GM12878 (cell line): ENCODE measurements around the gene AIF1L. TPM values are rescaled to one million over a fixed set of nuclear protein-coding genes. Genes with fewer than 3 reads are reported as not detected.

Experiments
- ATAC-seq: fragments of 200-7000 bp; cut with Tn5 transposase; 3 replicates; pipeline ENCODE4 v1.9.1; 2020; ENCODE audit warnings: mild to moderate bottlenecking, moderate library complexity
- BruUV-seq: library from RNA; stranded (reverse); fragments of 400-500 nt; replicated peaks from 2 replicates; lab custom pipeline; 2021; lab: Mats Ljungman, UMichigan
- CTCF ChIA-PET: fragments of 300-600 bp; sonication (Branson Sonifier 250); formaldehyde crosslinking; extraction: SDS; loops from one replicate; lab custom pipeline; 2021; ENCODE audit warnings: inconsistent platforms; lab: Yijun Ruan, JAX
- POLR2A ChIA-PET: fragments of 350-600 bp; formaldehyde crosslinking; extraction: SDS; loops from one replicate; lab custom pipeline; 2021; ENCODE audit warnings: inconsistent platforms; lab: Charles Lee
- RAD21 ChIA-PET: fragments of 300-600 bp; sonication (Branson Sonifier 250); formaldehyde crosslinking; loops from one replicate; lab custom pipeline; 2023; ENCODE audit warnings: antibody characterized with exemption; ENCODE audit not compliant: unreplicated experiment; lab: Charles Lee
- SMC1A ChIA-PET: fragments of 300-600 bp; sonication (Branson Sonifier 250); formaldehyde crosslinking; loops from one replicate; lab custom pipeline; 2023; ENCODE audit not compliant: unreplicated experiment, uncharacterized antibody; lab: Charles Lee
- DNase-seq: peaks from one replicate; pipeline ENCODE4 v3.0.0-alpha.2; 2011; ENCODE audit warnings: low read depth, low spot score
- FAIRE-seq: peaks from 3 replicates; lab custom pipeline; 2011; peaks lifted over from hg19 to GRCh38; lab: Jason Lieb, UNC
- H2AFZ ChIP-seq: 2 replicates; pipeline ENCODE4 v1.6.0; 2011; ENCODE audit warnings: low read depth, low read length, control low read depth; ENCODE audit not compliant: control insufficient read depth
- H3K27ac ChIP-seq: 2 replicates; pipeline ENCODE4 v1.5.1; 2011; ENCODE audit warnings: control low read depth; ENCODE audit not compliant: control insufficient read depth, insufficient read depth
- H3K27me3 ChIP-seq, 2 experiments: replicated peaks in 1 of 2; 2 replicates each; pipeline versions ENCODE4 v1.6.0 to v1.6.1; 2011; ENCODE audit warnings: low read length in 1 of 2; ENCODE audit not compliant: control insufficient read depth in 2 of 2, insufficient read depth in 2 of 2
- H3K36me3 ChIP-seq, 2 experiments: 2 replicates each; pipeline ENCODE4 v1.5.1; 2011; ENCODE audit warnings: low read length in 1 of 2; ENCODE audit not compliant: control insufficient read depth in 2 of 2, insufficient read depth in 2 of 2
- H3K4me1 ChIP-seq: 2 replicates; pipeline ENCODE4 v1.6.1; 2011; ENCODE audit warnings: mild to moderate bottlenecking, low read length, moderate library complexity, mixed read lengths; ENCODE audit not compliant: control insufficient read depth, insufficient read depth
- H3K4me2 ChIP-seq: 2 replicates; pipeline ENCODE4 v1.6.0; 2011; ENCODE audit warnings: control low read depth; ENCODE audit not compliant: control insufficient read depth, insufficient read depth
- H3K4me3 ChIP-seq: fragments of 200-600 bp; sonication (generic); 2 replicates; pipeline ENCODE4 v1.5.1; 2016
- H3K79me2 ChIP-seq: 2 replicates; pipeline ENCODE4 v1.6.0; 2011; ENCODE audit warnings: low read length; ENCODE audit not compliant: control insufficient read depth, insufficient read depth
- H3K9ac ChIP-seq: 2 replicates; pipeline ENCODE4 v1.8.0; 2011; ENCODE audit warnings: low read length, control low read depth, mixed read lengths; ENCODE audit not compliant: control insufficient read depth, insufficient read depth
- H3K9me3 ChIP-seq: replicated peaks from 3 replicates; pipeline ENCODE4 v1.5.1; 2011; ENCODE audit warnings: mild to moderate bottlenecking, low read length; ENCODE audit not compliant: control insufficient read depth, insufficient read depth
- H4K20me1 ChIP-seq: 2 replicates; pipeline ENCODE4 v1.6.0; 2011; ENCODE audit not compliant: control insufficient read depth, insufficient read depth
- CREM ChIP-seq: IDR thresholded peaks from 2 replicates; pipeline ENCODE4 v1.6.1; 2014; ENCODE audit warnings: antibody characterized with exemption, low read depth
- EZH2 ChIP-seq: IDR thresholded peaks from 2 replicates; pipeline ENCODE4 v1.6.1; 2012; ENCODE audit warnings: low read depth, mild to moderate bottlenecking, control low read depth, inconsistent platforms, low read length, borderline replicate concordance; ENCODE audit not compliant: control insufficient read depth
- FOS ChIP-seq: IDR thresholded peaks from 3 replicates; pipeline ENCODE4 v1.6.1; 2011; ENCODE audit warnings: borderline replicate concordance; ENCODE audit not compliant: insufficient read length; ENCODE audit errors: extremely low read depth
- GABPA ChIP-seq: IDR thresholded peaks from 2 replicates; pipeline ENCODE4 v1.6.1; 2014; ENCODE audit warnings: antibody characterized with exemption, low read depth, mild to moderate bottlenecking, inconsistent platforms
- HDAC6 ChIP-seq: fragments of 200-600 bp; sonication (generic); IDR thresholded peaks from one replicate; pipeline ENCODE4 v1.8.0; 2017; ENCODE audit warnings: antibody characterized with exemption; ENCODE audit not compliant: unreplicated experiment
- JUNB ChIP-seq: IDR thresholded peaks from 2 replicates; pipeline ENCODE4 v1.6.1; 2016; ENCODE audit warnings: antibody characterized with exemption, mild to moderate bottlenecking
- MYC ChIP-seq: IDR thresholded peaks from 2 replicates; pipeline ENCODE4 v1.6.1; 2011; ENCODE audit warnings: mild to moderate bottlenecking, low read length, moderate library complexity, inconsistent platforms; ENCODE audit not compliant: insufficient read depth, insufficient replicate concordance, insufficient read length, severe bottlenecking
- NFIC ChIP-seq: IDR thresholded peaks from 2 replicates; pipeline ENCODE4 v1.6.1; 2012; ENCODE audit warnings: low read depth, mild to moderate bottlenecking, inconsistent platforms, low read length, moderate library complexity
- NFYA ChIP-seq: IDR thresholded peaks from 2 replicates; pipeline ENCODE4 v1.6.1; 2011; ENCODE audit warnings: low read depth, mild to moderate bottlenecking, low read length, improper control_type of control experiment, borderline replicate concordance
- POLR2AphosphoS2 ChIP-seq: IDR thresholded peaks from 2 replicates; pipeline ENCODE4 v1.6.1; 2011; ENCODE audit warnings: low read depth, mild to moderate bottlenecking, low read length, improper control_type of control experiment, moderate library complexity
- POLR2AphosphoS5 ChIP-seq: IDR thresholded peaks from 2 replicates; pipeline ENCODE4 v1.6.1; 2011; ENCODE audit warnings: mild to moderate bottlenecking, low read length, inconsistent platforms
- RAD21 ChIP-seq: IDR thresholded peaks from 2 replicates; pipeline ENCODE4 v1.6.1; 2011; ENCODE audit warnings: mild to moderate bottlenecking, low read depth, low read length, moderate library complexity; ENCODE audit not compliant: insufficient read depth
- RUNX3 ChIP-seq: IDR thresholded peaks from 2 replicates; pipeline ENCODE4 v1.6.1; 2012; ENCODE audit warnings: low read length, inconsistent platforms
- SMAD5 ChIP-seq: IDR thresholded peaks from 2 replicates; pipeline ENCODE4 v1.6.1; 2016; ENCODE audit warnings: antibody characterized with exemption, low read depth
- SREBF2 ChIP-seq: IDR thresholded peaks from 2 replicates; pipeline ENCODE4 v1.6.1; 2012; ENCODE audit warnings: mild to moderate bottlenecking, low read length
- STAT3 ChIP-seq: IDR thresholded peaks from 2 replicates; pipeline ENCODE4 v1.6.1; 2011; ENCODE audit warnings: low read depth, low read length, improper control_type of control experiment
- TARDBP ChIP-seq: IDR thresholded peaks from 2 replicates; pipeline ENCODE4 v1.6.1; 2016; ENCODE audit warnings: borderline replicate concordance
- ZSCAN29 ChIP-seq: fragments of 450-650 bp; IDR thresholded peaks from 2 replicates; pipeline ENCODE4 v1.6.1; 2017; ENCODE audit warnings: mild to moderate bottlenecking, moderate library complexity
- WGBS: methylation state at CpG from one replicate; pipeline ENCODE4 v1.1.6; 2016; ENCODE audit warnings: low lambda C conversion rate; ENCODE audit not compliant: insufficient replicate concordance, insufficient coverage; ENCODE audit errors: missing lambda C conversion rate; 5-methylcytosine and 5-hydroxymethylcytosine counted together
- in situ Hi-C: fragments of 300-500 bp; cut with MboI; formaldehyde crosslinking; loops from 9 replicates; pipeline ENCODE4 v1.14.3; 2018; ENCODE audit warnings: mixed read lengths
- intact Hi-C: fragments of 100-400 bp; cut with micrococcal nuclease; formaldehyde crosslinking; loops from one replicate; pipeline ENCODE4 v1.14.2; 2022; ENCODE audit not compliant: unreplicated experiment
- polyA plus RNA-seq, 11 experiments: library from polyadenylated mRNA; depleted of rRNA in 4 of 11; unstranded in 6 of 11; stranded (reverse) in 5 of 11; fragments of >200 nt; fragmentation: Nextera tagmentation in 4 of 11; fragmentation: Illumina TruSeq in 1 of 11; extraction: Ambion mirVana in 4 of 11; extraction: Trizol in 1 of 11; gene quantifications; 1 replicate in 1 of 11; 2 replicates in 10 of 11; pipeline versions ENCODE4 v1.2.1 to v1.2.3, GENCODE V29; 2011 to 2016; ENCODE audit warnings: inconsistent platforms in 2 of 11, missing spikeins in 2 of 11, low read depth in 1 of 11
- total RNA-seq, 4 experiments: library from RNA; depleted of rRNA in 3 of 4; stranded (reverse); fragments of >200 nt in 3 of 4; fragmentation: Illumina TruSeq in 1 of 4; extraction: Trizol in 1 of 4; gene quantifications; 2 replicates each; pipeline versions ENCODE4 v1.2.1 to v1.2.3, GENCODE V29; 2013 to 2021
- TF ChIP-seq, protein P1 (sequence below): fragments of 450-650 bp; IDR thresholded peaks from 2 replicates; pipeline ENCODE4 v1.6.1; 2018; ENCODE audit warnings: mild to moderate bottlenecking, low read depth, moderate library complexity; ENCODE audit not compliant: partially characterized antibody
- TF ChIP-seq, protein P2 (sequence below): fragments of 450-650 bp; formaldehyde crosslinking; IDR thresholded peaks from 2 replicates; pipeline ENCODE4 v1.4.0; 2022; ENCODE audit warnings: mild to moderate bottlenecking, moderate library complexity

The AIF1L gene
- total and polyA plus RNA-seq, 10 of the 15 experiments (the other 5 are each of a cell fraction or from before 2014, with no cell fraction given) = 0.07 to 0.15 (median 0.08) TPM; not detected in 7

DNA sequence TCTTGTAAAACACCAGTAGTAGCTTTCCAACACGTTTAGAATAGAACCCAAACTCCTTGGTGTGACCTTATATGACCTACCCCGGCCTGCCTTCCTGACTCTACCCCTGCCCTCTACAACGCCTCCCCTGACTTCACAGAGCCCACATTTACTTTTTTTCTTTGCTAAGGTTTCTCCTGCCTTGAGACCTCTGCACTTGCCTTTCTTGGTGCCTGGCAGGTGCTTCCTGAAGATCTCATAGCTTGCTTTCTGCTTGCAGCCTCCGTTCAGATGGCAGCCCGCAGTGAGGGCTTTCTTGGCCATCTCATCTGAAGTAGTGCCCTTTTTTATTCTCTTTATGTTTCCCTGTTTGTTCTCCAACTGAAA is 53.3 kb downstream of the AIF1L start (continued):
- TF ChIP-seq, protein P1, sequence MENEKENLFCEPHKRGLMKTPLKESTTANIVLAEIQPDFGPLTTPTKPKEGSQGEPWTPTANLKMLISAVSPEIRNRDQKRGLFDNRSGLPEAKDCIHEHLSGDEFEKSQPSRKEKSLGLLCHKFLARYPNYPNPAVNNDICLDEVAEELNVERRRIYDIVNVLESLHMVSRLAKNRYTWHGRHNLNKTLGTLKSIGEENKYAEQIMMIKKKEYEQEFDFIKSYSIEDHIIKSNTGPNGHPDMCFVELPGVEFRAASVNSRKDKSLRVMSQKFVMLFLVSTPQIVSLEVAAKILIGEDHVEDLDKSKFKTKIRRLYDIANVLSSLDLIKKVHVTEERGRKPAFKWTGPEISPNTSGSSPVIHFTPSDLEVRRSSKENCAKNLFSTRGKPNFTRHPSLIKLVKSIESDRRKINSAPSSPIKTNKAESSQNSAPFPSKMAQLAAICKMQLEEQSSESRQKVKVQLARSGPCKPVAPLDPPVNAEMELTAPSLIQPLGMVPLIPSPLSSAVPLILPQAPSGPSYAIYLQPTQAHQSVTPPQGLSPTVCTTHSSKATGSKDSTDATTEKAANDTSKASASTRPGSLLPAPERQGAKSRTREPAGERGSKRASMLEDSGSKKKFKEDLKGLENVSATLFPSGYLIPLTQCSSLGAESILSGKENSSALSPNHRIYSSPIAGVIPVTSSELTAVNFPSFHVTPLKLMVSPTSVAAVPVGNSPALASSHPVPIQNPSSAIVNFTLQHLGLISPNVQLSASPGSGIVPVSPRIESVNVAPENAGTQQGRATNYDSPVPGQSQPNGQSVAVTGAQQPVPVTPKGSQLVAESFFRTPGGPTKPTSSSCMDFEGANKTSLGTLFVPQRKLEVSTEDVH = no peak
- TF ChIP-seq RAD21 = no peak
- TF ChIP-seq JUNB = no peak
- TF ChIP-seq TARDBP = no peak
- TF ChIP-seq SMAD5 = no peak
- TF ChIP-seq, all 136 proteins: peak for 0

DNA sequence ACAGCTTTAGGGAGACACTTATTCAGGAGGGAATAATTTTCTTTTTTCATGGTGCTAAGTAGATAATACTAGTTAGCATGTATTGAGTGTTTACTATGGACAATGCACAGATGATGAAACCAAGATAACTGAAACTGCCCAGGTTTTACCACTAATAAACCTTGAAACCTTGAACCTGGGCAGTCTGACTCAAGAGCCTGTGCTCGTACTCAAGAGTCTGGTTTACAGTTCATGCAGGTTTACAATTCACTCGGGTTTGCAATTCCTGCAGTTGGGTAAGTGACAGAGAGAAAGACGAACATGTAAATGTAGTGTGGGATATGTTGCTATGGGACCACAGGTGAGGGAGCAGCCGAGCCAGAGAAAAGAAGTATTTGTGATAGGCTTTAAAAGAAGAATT is 57.3 kb downstream of the AIF1L start:
- POLR2A ChIA-PET = no interaction called here
- RAD21 ChIA-PET = no interaction called here
- TF ChIP-seq RUNX3 = no peak
- no peak for TF ChIP-seq HDAC6
- TF ChIP-seq POLR2AphosphoS2 = no peak
- no peak for TF ChIP-seq STAT3
- TF ChIP-seq MYC = no peak
- TF ChIP-seq ZSCAN29 = no peak
- no peak for TF ChIP-seq GABPA
- TF ChIP-seq NFIC = no peak
- no peak for TF ChIP-seq FOS
- no peak for TF ChIP-seq SREBF2
- TF ChIP-seq EZH2 = no peak
- no peak for TF ChIP-seq CREM
- TF ChIP-seq POLR2AphosphoS5 = no peak
- TF ChIP-seq, protein P2, sequence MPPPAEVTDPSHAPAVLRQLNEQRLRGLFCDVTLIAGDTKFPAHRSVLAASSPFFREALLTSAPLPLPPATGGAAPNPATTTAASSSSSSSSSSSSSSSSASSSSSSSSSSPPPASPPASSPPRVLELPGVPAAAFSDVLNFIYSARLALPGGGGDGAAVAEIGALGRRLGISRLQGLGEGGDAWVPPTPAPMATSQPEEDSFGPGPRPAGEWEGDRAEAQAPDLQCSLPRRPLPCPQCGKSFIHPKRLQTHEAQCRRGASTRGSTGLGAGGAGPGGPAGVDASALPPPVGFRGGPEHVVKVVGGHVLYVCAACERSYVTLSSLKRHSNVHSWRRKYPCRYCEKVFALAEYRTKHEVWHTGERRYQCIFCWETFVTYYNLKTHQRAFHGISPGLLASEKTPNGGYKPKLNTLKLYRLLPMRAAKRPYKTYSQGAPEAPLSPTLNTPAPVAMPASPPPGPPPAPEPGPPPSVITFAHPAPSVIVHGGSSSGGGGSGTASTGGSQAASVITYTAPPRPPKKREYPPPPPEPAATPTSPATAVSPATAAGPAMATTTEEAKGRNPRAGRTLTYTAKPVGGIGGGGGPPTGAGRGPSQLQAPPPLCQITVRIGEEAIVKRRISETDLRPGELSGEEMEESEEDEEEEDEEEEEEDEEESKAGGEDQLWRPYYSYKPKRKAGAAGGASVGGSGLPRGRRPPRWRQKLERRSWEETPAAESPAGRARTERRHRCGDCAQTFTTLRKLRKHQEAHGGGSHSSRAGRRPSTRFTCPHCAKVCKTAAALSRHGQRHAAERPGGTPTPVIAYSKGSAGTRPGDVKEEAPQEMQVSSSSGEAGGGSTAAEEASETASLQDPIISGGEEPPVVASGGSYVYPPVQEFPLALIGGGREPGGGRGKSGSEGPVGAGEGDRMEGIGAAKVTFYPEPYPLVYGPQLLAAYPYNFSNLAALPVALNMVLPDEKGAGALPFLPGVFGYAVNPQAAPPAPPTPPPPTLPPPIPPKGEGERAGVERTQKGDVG = no peak
- no peak for TF ChIP-seq NFYA

More for the DNA sequence above, 57.3 kb downstream of the AIF1L start:
- H3K36me3 ChIP-seq = peaks cover 3 to 32% of the 10 kb centered on the region in 2 experiments
- no peaks in the 10 kb centered on the region for H4K20me1 ChIP-seq
- SMC1A ChIA-PET = no interaction called here
- H3K9me3 ChIP-seq = no peaks in the 10 kb centered on the region
- in situ Hi-C loops = no loop called here
- no peak overlapping the region for H3K4me2 ChIP-seq
- no peak overlapping the region for H3K27ac ChIP-seq
- no peaks in the 10 kb centered on the region for H3K79me2 ChIP-seq
- no peaks in the 10 kb centered on the region for H3K27me3 ChIP-seq
- intact Hi-C loops = no loop called here
- H3K4me3 ChIP-seq = no peak overlapping the region
- H3K4me1 ChIP-seq = no peaks in the 10 kb centered on the region
- FAIRE-seq = no peak
- no peak overlapping the region for H2AFZ ChIP-seq
- DNase-seq = no peak
- CTCF ChIA-PET = no interaction called here
- BruUV-seq = no TSS peak
- no peak overlapping the region for H3K9ac ChIP-seq
- ATAC-seq = no peak
- WGBS = 81% methylated on average over 4 of the region's 4 CpGs
